GM12878 (cell line): ENCODE results near the gene SMAD1. TPM values are rescaled to one million over a fixed set of nuclear protein-coding genes. Genes with fewer than 3 reads are reported as not detected.

Source experiments
- ATAC-seq: fragments of 200-7000 bp; cut with Tn5 transposase; 3 replicates; pipeline ENCODE4 v1.9.1; 2020; ENCODE audit warnings: mild to moderate bottlenecking, moderate library complexity
- BruUV-seq: library from RNA; stranded (reverse); fragments of 400-500 nt; replicated peaks from 2 replicates; lab custom pipeline; 2021; lab: Mats Ljungman, UMichigan
- CTCF ChIA-PET: fragments of 300-600 bp; sonication (Branson Sonifier 250); formaldehyde crosslinking; extraction: SDS; loops from one replicate; lab custom pipeline; 2021; ENCODE audit warnings: inconsistent platforms; lab: Yijun Ruan, JAX
- POLR2A ChIA-PET: fragments of 350-600 bp; formaldehyde crosslinking; extraction: SDS; loops from one replicate; lab custom pipeline; 2021; ENCODE audit warnings: inconsistent platforms; lab: Charles Lee
- RAD21 ChIA-PET: fragments of 300-600 bp; sonication (Branson Sonifier 250); formaldehyde crosslinking; loops from one replicate; lab custom pipeline; 2023; ENCODE audit warnings: antibody characterized with exemption; ENCODE audit not compliant: unreplicated experiment; lab: Charles Lee
- SMC1A ChIA-PET: fragments of 300-600 bp; sonication (Branson Sonifier 250); formaldehyde crosslinking; loops from one replicate; lab custom pipeline; 2023; ENCODE audit not compliant: unreplicated experiment, uncharacterized antibody; lab: Charles Lee
- DNase-seq: peaks from one replicate; pipeline ENCODE4 v3.0.0-alpha.2; 2011; ENCODE audit warnings: low read depth, low spot score
- FAIRE-seq: peaks from 3 replicates; lab custom pipeline; 2011; peaks lifted over from hg19 to GRCh38; lab: Jason Lieb, UNC
- H2AFZ ChIP-seq: 2 replicates; pipeline ENCODE4 v1.6.0; 2011; ENCODE audit warnings: low read depth, low read length, control low read depth; ENCODE audit not compliant: control insufficient read depth
- H3K27ac ChIP-seq: 2 replicates; pipeline ENCODE4 v1.5.1; 2011; ENCODE audit warnings: control low read depth; ENCODE audit not compliant: control insufficient read depth, insufficient read depth
- H3K27me3 ChIP-seq, 2 experiments: replicated peaks in 1 of 2; 2 replicates each; pipeline versions ENCODE4 v1.6.0 to v1.6.1; 2011; ENCODE audit warnings: low read length in 1 of 2; ENCODE audit not compliant: control insufficient read depth in 2 of 2, insufficient read depth in 2 of 2
- H3K36me3 ChIP-seq, 2 experiments: 2 replicates each; pipeline ENCODE4 v1.5.1; 2011; ENCODE audit warnings: low read length in 1 of 2; ENCODE audit not compliant: control insufficient read depth in 2 of 2, insufficient read depth in 2 of 2
- H3K4me1 ChIP-seq: 2 replicates; pipeline ENCODE4 v1.6.1; 2011; ENCODE audit warnings: mild to moderate bottlenecking, low read length, moderate library complexity, mixed read lengths; ENCODE audit not compliant: control insufficient read depth, insufficient read depth
- H3K4me2 ChIP-seq: 2 replicates; pipeline ENCODE4 v1.6.0; 2011; ENCODE audit warnings: control low read depth; ENCODE audit not compliant: control insufficient read depth, insufficient read depth
- H3K4me3 ChIP-seq: fragments of 200-600 bp; sonication (generic); 2 replicates; pipeline ENCODE4 v1.5.1; 2016
- H3K79me2 ChIP-seq: 2 replicates; pipeline ENCODE4 v1.6.0; 2011; ENCODE audit warnings: low read length; ENCODE audit not compliant: control insufficient read depth, insufficient read depth
- H3K9ac ChIP-seq: 2 replicates; pipeline ENCODE4 v1.8.0; 2011; ENCODE audit warnings: low read length, control low read depth, mixed read lengths; ENCODE audit not compliant: control insufficient read depth, insufficient read depth
- H3K9me3 ChIP-seq: replicated peaks from 3 replicates; pipeline ENCODE4 v1.5.1; 2011; ENCODE audit warnings: mild to moderate bottlenecking, low read length; ENCODE audit not compliant: control insufficient read depth, insufficient read depth
- H4K20me1 ChIP-seq: 2 replicates; pipeline ENCODE4 v1.6.0; 2011; ENCODE audit not compliant: control insufficient read depth, insufficient read depth
- ATF2 ChIP-seq: IDR thresholded peaks from 2 replicates; pipeline ENCODE4 v1.6.1; 2012; ENCODE audit warnings: low read length, inconsistent platforms
- BRCA1 ChIP-seq: IDR thresholded peaks from 2 replicates; pipeline ENCODE4 v1.6.1; 2011; ENCODE audit warnings: low read depth, low read length, improper control_type of control experiment
- CEBPB ChIP-seq, 2 experiments: fragments of 150-350 bp in 1 of 2; IDR thresholded peaks; 2 replicates each; pipeline ENCODE4 v1.6.1; 2012 to 2014; ENCODE audit warnings: low read depth in 2 of 2, low read length in 2 of 2, borderline replicate concordance in 1 of 2, inconsistent platforms in 1 of 2
- CHD4 ChIP-seq: fragments of 200-600 bp; sonication (generic); IDR thresholded peaks from 2 replicates; pipeline ENCODE4 v1.6.1; 2016; ENCODE audit warnings: mild to moderate bottlenecking
- CREB1 ChIP-seq: IDR thresholded peaks from 2 replicates; pipeline ENCODE4 v1.6.1; 2012; ENCODE audit warnings: low read depth, mild to moderate bottlenecking, inconsistent platforms
- CTCF ChIP-seq, 3 experiments: IDR thresholded peaks in 2 of 3; conservative IDR thresholded peaks in 1 of 3; 2 replicates each; pipeline ENCODE4 v1.5.1; 2011; ENCODE audit warnings: low read depth in 3 of 3, low read length in 3 of 3, mild to moderate bottlenecking in 3 of 3, control low read depth in 2 of 3, moderate library complexity in 2 of 3, inconsistent platforms in 1 of 3, mixed read lengths in 1 of 3; ENCODE audit not compliant: control insufficient read depth in 2 of 3, insufficient read depth in 1 of 3; ENCODE audit errors: extremely low read depth in 1 of 3
- ESRRA ChIP-seq: IDR thresholded peaks from 2 replicates; pipeline ENCODE4 v1.6.1; 2012; ENCODE audit warnings: mild to moderate bottlenecking, low read length, improper control_type of control experiment
- MTA3 ChIP-seq: IDR thresholded peaks from 2 replicates; pipeline ENCODE4 v1.6.1; 2012; ENCODE audit warnings: low read length, inconsistent platforms, borderline replicate concordance
- MXI1 ChIP-seq: fragments of 150-350 bp; IDR thresholded peaks from 2 replicates; pipeline ENCODE4 v1.6.1; 2011; ENCODE audit warnings: low read depth, mild to moderate bottlenecking, inconsistent platforms, low read length, improper control_type of control experiment
- NBN ChIP-seq: fragments of 450-650 bp; IDR thresholded peaks from 2 replicates; pipeline ENCODE4 v1.6.1; 2016
- PML ChIP-seq: IDR thresholded peaks from 2 replicates; pipeline ENCODE4 v1.6.1; 2012; ENCODE audit warnings: low read length, inconsistent platforms
- RAD21 ChIP-seq: IDR thresholded peaks from 2 replicates; pipeline ENCODE4 v1.6.1; 2011; ENCODE audit warnings: mild to moderate bottlenecking, low read depth, low read length, moderate library complexity; ENCODE audit not compliant: insufficient read depth
- SRF ChIP-seq, 2 experiments: IDR thresholded peaks; 2 replicates each; pipeline ENCODE4 v1.6.1; 2011; ENCODE audit warnings: low read depth in 2 of 2, low read length in 2 of 2, mild to moderate bottlenecking in 1 of 2, moderate library complexity in 1 of 2
- STAT3 ChIP-seq: IDR thresholded peaks from 2 replicates; pipeline ENCODE4 v1.6.1; 2011; ENCODE audit warnings: low read depth, low read length, improper control_type of control experiment
- TAF1 ChIP-seq: IDR thresholded peaks from 2 replicates; pipeline ENCODE4 v1.6.1; 2011; ENCODE audit warnings: mild to moderate bottlenecking, low read depth, low read length, borderline replicate concordance
- TARDBP ChIP-seq: IDR thresholded peaks from 2 replicates; pipeline ENCODE4 v1.6.1; 2016; ENCODE audit warnings: borderline replicate concordance
- USF1 ChIP-seq: IDR thresholded peaks from 2 replicates; pipeline ENCODE4 v1.6.1; 2011; ENCODE audit warnings: borderline replicate concordance, low read depth, mild to moderate bottlenecking, moderate library complexity, mixed read lengths, low read length; ENCODE audit not compliant: insufficient read depth; ENCODE audit errors: extremely low read length
- in situ Hi-C: fragments of 300-500 bp; cut with MboI; formaldehyde crosslinking; loops from 9 replicates; pipeline ENCODE4 v1.14.3; 2018; ENCODE audit warnings: mixed read lengths
- intact Hi-C: fragments of 100-400 bp; cut with micrococcal nuclease; formaldehyde crosslinking; loops from one replicate; pipeline ENCODE4 v1.14.2; 2022; ENCODE audit not compliant: unreplicated experiment
- polyA plus RNA-seq, 11 experiments: library from polyadenylated mRNA; depleted of rRNA in 4 of 11; unstranded in 6 of 11; stranded (reverse) in 5 of 11; fragments of >200 nt; fragmentation: Nextera tagmentation in 4 of 11; fragmentation: Illumina TruSeq in 1 of 11; extraction: Ambion mirVana in 4 of 11; extraction: Trizol in 1 of 11; gene quantifications; 1 replicate in 1 of 11; 2 replicates in 10 of 11; pipeline versions ENCODE4 v1.2.1 to v1.2.3, GENCODE V29; 2011 to 2016; ENCODE audit warnings: inconsistent platforms in 2 of 11, missing spikeins in 2 of 11, low read depth in 1 of 11
- total RNA-seq, 4 experiments: library from RNA; depleted of rRNA in 3 of 4; stranded (reverse); fragments of >200 nt in 3 of 4; fragmentation: Illumina TruSeq in 1 of 4; extraction: Trizol in 1 of 4; gene quantifications; 2 replicates each; pipeline versions ENCODE4 v1.2.1 to v1.2.3, GENCODE V29; 2013 to 2021

SMAD1 gene
- total and polyA plus RNA-seq, 10 of the 15 experiments (the other 5 are each of a cell fraction or from before 2014, with no cell fraction given): 0.29 to 17.5 (median 13.6) TPM

- TF ChIP-seq SRF (IDR thresholded peaks at IDR 0.05; ENCODE audit: low read depth in 2 of 2, low read length in 2 of 2) (no peak), CTCF (IDR thresholded peaks at IDR 0.05 in 2 of 3, conservative IDR thresholded peaks at IDR 0.05 in 1 of 3; ENCODE audit: control insufficient read depth in 2 of 3, extremely low read depth in 1 of 3, insufficient read depth in 1 of 3, low read depth in 3 of 3, low read length in 3 of 3) (no peak), NBN (no peak)
Observed at GRCh38 chr4:145497199-145498149, 15.8 kb downstream of the SMAD1 start (continued).

GRCh38 chr4:145498430-145498829 is 16.8 kb downstream of the SMAD1 start:
- no peak; the same call in 2 of the 3 replicates for ATAC-seq
- Histone ChIP-seq H3K9me3 (no peaks in the 10 kb centered on the region; the same call in 2 of the 3 replicates), H3K27me3 (no peaks in the 10 kb centered on the region; a peak in 1 of 4 replicates), H3K27ac (no peak overlapping the region), H3K79me2 (peaks cover 34% of the 10 kb centered on the region), H3K9ac (no peak overlapping the region), H3K36me3 (no peaks in the 10 kb centered on the region), H3K4me3 (no peak overlapping the region), H3K4me2 (peak overlapping the region; percentile 51), H3K4me1 (peaks cover 21% of the 10 kb centered on the region), H2AFZ (no peak overlapping the region), H4K20me1 (no peaks in the 10 kb centered on the region)
- no peak for DNase-seq
- CTCF ChIA-PET: no interaction called here
- FAIRE-seq: peak; percentile 66
- SMC1A ChIA-PET: no interaction called here
- POLR2A ChIA-PET: no interaction called here
- RAD21 ChIA-PET: no interaction called here
- in situ Hi-C loops: no loop called here
- intact Hi-C loops: no loop called here
- no TSS peak for BruUV-seq
- TF ChIP-seq CHD4 (no peak), MXI1 (no peak), ESRRA (no peak), TAF1 (no peak), ATF2 (no peak), SRF (IDR thresholded peaks at IDR 0.05; ENCODE audit: low read depth in 2 of 2, low read length in 2 of 2) (no peak), TARDBP (no peak), STAT3 (no peak), PML (no peak), CEBPB (IDR thresholded peaks at IDR 0.05; ENCODE audit: borderline replicate concordance in 1 of 2, low read depth in 2 of 2, low read length in 2 of 2) (no peak), BRCA1 (no peak), MTA3 (no peak), CREB1 (no peak), RAD21 (peak; percentile 28; the same call in 1 of the 2 replicates), USF1 (no peak)
